Glutamatergic neuron (in vitro differentiated cells): ENCODE data around the gene TOMM6. TPM values are rescaled to one million over a fixed set of nuclear protein-coding genes. Genes with fewer than 3 reads are reported as not detected.

Experiments used
- DNase-seq: peaks from one replicate; pipeline ENCODE4 v3.0.0; 2022
- H3K27ac Mint-ChIP-seq: one replicate; pipeline ENCODE4 v1.8.0; 2020; ENCODE audit warnings: mild to moderate bottlenecking, mixed read lengths, inconsistent platforms; ENCODE audit not compliant: unreplicated experiment
- H3K27me3 Mint-ChIP-seq: one replicate; pipeline ENCODE4 v1.8.0; 2020; ENCODE audit warnings: mild to moderate bottlenecking, moderate library complexity, mixed read lengths, inconsistent platforms; ENCODE audit not compliant: unreplicated experiment
- H3K36me3 Mint-ChIP-seq: one replicate; pipeline ENCODE4 v1.8.0; 2020; ENCODE audit warnings: mild to moderate bottlenecking, mixed read lengths, inconsistent platforms; ENCODE audit not compliant: unreplicated experiment
- H3K4me1 Mint-ChIP-seq: one replicate; pipeline ENCODE4 v1.8.0; 2020; ENCODE audit warnings: mild to moderate bottlenecking, low read depth, mixed read lengths, inconsistent platforms; ENCODE audit not compliant: unreplicated experiment
- H3K4me3 Mint-ChIP-seq: one replicate; pipeline ENCODE4 v1.8.0; 2020; ENCODE audit warnings: mild to moderate bottlenecking, mixed read lengths, inconsistent platforms; ENCODE audit not compliant: unreplicated experiment
- H3K9me3 Mint-ChIP-seq: one replicate; pipeline ENCODE4 v1.8.0; 2020; ENCODE audit warnings: mild to moderate bottlenecking, moderate library complexity, mixed read lengths, inconsistent platforms; ENCODE audit not compliant: unreplicated experiment
- total RNA-seq: library from RNA; stranded (reverse); fragmentation: NEBNext Ultra II Directional; extraction: Animal tissue kit (Norgen Biotek cat#: 25700); gene quantifications from one replicate; pipeline ENCODE4 v1.2.1, GENCODE V29; 2021; ENCODE audit not compliant: unreplicated experiment
- TF ChIP-seq, protein P1 (sequence below): fragments of 200-600 bp; sonication (generic); IDR thresholded peaks from one replicate; pipeline ENCODE4 v1.5.0; 2021; ENCODE audit not compliant: partially characterized antibody, unreplicated experiment

TOMM6 gene
- total RNA-seq, 1 donor from 2014 or later: 111 TPM

DNA sequence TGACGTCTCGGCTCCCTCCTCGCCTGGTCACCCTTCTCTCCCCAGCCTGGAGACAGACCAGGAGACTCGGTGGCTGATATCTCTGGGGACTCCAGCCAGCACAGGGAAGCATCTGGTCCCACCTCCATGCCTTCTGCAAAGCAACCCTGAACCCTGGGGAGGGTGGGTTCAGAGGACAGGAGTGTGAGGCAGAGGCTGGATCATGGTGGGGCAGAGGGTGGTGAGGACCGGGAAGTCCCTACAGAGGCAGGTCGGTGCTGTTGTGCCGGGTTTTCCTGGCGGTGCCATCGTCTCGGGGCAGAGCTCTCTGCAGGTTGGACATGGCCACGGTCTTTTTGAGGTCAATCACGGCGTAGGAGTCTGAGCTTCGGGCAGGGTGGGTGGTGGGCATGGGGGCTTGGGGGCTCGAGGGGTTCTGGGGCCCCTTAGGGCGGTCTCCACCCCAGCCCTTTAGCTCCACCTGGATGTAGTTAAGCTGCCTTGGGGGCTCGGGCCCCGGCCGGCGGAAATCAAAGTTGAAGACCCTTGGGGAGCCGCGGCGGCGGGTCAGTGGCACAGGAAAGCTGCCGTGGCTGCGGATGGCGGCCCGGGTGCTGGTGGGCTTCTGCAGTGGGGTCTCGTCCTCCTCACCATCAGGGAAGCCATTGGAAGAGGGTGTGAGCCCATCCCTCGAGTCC, 17.0 kb upstream of the TOMM6 start:
- H3K36me3 Mint-ChIP-seq: peaks cover 5% of the 10 kb centered on the region
- no peak overlapping the region for H3K4me3 Mint-ChIP-seq
- peaks cover 2% of the 10 kb centered on the region for H3K4me1 Mint-ChIP-seq
- peaks cover 2% of the 10 kb centered on the region for H3K9me3 Mint-ChIP-seq
- TF ChIP-seq, protein P1, sequence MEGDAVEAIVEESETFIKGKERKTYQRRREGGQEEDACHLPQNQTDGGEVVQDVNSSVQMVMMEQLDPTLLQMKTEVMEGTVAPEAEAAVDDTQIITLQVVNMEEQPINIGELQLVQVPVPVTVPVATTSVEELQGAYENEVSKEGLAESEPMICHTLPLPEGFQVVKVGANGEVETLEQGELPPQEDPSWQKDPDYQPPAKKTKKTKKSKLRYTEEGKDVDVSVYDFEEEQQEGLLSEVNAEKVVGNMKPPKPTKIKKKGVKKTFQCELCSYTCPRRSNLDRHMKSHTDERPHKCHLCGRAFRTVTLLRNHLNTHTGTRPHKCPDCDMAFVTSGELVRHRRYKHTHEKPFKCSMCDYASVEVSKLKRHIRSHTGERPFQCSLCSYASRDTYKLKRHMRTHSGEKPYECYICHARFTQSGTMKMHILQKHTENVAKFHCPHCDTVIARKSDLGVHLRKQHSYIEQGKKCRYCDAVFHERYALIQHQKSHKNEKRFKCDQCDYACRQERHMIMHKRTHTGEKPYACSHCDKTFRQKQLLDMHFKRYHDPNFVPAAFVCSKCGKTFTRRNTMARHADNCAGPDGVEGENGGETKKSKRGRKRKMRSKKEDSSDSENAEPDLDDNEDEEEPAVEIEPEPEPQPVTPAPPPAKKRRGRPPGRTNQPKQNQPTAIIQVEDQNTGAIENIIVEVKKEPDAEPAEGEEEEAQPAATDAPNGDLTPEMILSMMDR: no peak
- no peak overlapping the region for H3K27ac Mint-ChIP-seq
- DNase-seq: no peak
- peaks cover 1% of the 10 kb centered on the region for H3K27me3 Mint-ChIP-seq

DNA sequence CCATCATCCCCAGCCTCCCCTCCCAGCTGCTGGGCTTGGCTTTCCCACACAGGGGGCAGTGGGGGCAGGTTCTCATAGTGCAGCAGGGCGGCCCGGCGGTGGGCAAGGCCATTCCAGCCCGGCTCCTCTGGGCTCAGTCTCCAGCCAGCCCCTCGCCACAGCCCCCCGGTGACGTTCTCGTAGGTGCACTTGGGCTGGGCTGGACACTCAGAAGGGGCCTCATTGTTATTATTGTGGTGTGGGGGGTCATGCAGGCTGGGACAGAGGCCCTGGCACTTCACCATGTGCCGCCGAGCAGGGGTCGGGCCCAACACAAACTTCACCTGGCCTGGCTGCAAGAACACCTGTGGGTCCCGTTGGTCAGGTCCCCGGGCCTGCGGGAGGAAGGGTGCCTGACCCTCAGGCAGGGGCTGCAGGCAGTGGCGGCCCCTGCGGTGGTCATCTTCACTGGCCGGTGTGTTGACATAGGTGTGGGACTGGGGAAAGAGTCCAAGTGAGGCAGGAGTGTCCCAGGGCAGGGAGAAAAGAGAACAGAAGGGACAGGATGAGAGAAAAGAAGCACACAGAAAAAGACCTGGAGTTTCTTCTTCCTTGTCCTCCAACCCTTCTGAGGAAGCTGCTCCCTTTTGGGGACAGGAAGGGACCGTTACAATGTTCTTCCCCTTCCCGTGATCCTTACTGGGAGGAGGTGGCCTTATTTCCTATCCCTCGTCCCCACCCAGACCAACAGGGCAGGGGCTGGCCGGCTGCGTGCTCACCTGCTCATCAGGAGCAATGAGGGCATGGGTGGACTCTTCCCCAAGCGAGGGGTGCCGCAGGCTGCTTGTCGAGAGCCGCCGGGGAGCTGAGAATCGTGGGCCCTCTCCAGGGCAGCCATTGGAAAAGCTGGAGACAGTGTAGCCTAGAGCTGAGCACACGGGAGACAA, 16.2 kb upstream of the TOMM6 start:
- Mint-ChIP-seq H3K27me3 (peaks cover 1% of the 10 kb centered on the region), H3K4me1 (peaks cover 2% of the 10 kb centered on the region), H3K27ac (no peak overlapping the region), H3K9me3 (peaks cover 2% of the 10 kb centered on the region), H3K4me3 (no peak overlapping the region), H3K36me3 (peaks cover 5% of the 10 kb centered on the region)
- no peak for DNase-seq
- TF ChIP-seq, protein P1: no peak

DNA sequence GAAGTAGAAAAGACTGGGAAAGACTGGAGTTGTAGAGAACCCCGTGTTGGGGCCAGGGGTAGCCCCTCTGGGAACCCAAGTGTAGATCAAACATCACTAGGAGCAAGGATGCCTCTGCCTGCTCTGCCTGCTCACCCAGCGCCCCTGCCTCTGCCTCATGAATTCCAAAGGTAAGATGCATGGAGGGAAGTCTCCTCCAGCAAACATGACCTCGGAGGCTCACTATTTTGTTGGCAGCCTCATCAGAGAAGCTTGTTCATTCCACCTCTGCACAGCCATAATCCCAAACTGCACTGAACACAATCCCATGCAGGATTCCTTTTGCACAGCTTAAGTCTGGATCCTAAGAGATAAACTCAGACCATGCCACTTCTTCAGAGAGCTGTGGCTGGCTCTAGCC, 12.7 kb upstream of the TOMM6 start:
- Mint-ChIP-seq H3K27ac (no peak overlapping the region), H3K9me3 (no peaks in the 10 kb centered on the region), H3K27me3 (peaks cover 5% of the 10 kb centered on the region), H3K4me3 (no peak overlapping the region), H3K36me3 (peaks cover 5% of the 10 kb centered on the region), H3K4me1 (peaks cover 6% of the 10 kb centered on the region)
- no peak for DNase-seq
- TF ChIP-seq, protein P1: no peak

DNA sequence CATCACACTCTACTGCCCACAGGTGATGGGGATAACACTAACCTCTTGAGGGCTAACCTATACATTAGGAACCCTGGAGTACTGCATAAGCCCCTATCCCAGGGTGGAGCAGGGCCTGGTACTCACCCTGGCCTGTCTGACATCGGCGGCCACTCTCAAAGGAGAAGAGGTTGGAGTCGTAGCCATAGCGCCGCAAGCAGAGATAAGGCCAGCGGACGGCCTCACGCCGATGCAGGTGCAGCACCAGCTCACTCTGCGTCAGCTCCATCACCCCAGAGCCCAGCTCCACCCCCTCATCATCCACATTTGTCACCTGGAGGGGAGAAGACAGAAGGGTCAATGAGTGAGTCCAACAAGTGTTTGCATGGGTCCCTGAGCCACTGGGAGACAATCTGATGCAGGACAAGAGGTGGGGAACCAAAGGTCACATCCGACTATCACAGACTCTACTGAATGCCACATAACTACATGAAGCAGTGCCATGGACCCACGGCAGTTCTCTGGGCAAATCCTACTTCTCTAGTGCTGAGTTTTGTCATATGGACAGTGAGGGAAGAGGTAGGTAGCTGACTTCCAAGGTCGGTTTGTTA, 12.1 kb upstream of the TOMM6 start:
- DNase-seq: no peak
- H3K27me3 Mint-ChIP-seq: peaks cover 5% of the 10 kb centered on the region
- no peak overlapping the region for H3K4me3 Mint-ChIP-seq
- H3K4me1 Mint-ChIP-seq: peaks cover 5% of the 10 kb centered on the region
- H3K9me3 Mint-ChIP-seq: no peaks in the 10 kb centered on the region
- TF ChIP-seq, protein P1: no peak
- H3K27ac Mint-ChIP-seq: no peak overlapping the region
- no peaks in the 10 kb centered on the region for H3K36me3 Mint-ChIP-seq
